ENCODE measurements around the gene ZNF26. TPM values are rescaled to one million over a fixed set of nuclear protein-coding genes. Genes with fewer than 3 reads are reported as not detected.
A peak's percentile ranks its signal among the peaks of the same experiment; 100 is the strongest.

ZNF26 gene
- total and polyA plus RNA-seq, 2 of the 8 experiments (the other 6 are each of a cell fraction or from before 2014, with no cell fraction given): 5.8 to 8.4 TPM

- TF ChIP-seq KDM4A (IDR thresholded peaks at IDR 0.05; ENCODE audit: low read depth, low read length, severe bottlenecking) (peak; percentile 42), SIX5 (IDR thresholded peaks at IDR 0.05; ENCODE audit: low read depth, low read length) (no peak), USF2 (IDR thresholded peaks at IDR 0.05; ENCODE audit: low read length) (no peak), ZNF274 (IDR thresholded peaks at IDR 0.05; ENCODE audit: borderline replicate concordance, extremely low read depth, low read length) (no peak), SIRT6 (IDR thresholded peaks at IDR 0.05; ENCODE audit: low read length) (no peak), POLR2A (IDR thresholded peaks at IDR 0.05; ENCODE audit: control extremely low read depth in 1 of 2, low read depth in 2 of 2, low read length in 2 of 2) (peak in 1 of 2 experiments; percentile 48; a peak in 1 of 3 replicates)
These were observed 30.8 kb upstream of the ZNF26 start (continued) for GRCh38 chr12:132955094-132956010.

Measured in H1 (cell line).